Measurements from ENCODE around the gene NALCN.
"Not testable (repeated sequence)": the region's sequence is repeated elsewhere in the genome, so short reads cannot be mapped to it uniquely, and the experiment has no call there.

DNA sequence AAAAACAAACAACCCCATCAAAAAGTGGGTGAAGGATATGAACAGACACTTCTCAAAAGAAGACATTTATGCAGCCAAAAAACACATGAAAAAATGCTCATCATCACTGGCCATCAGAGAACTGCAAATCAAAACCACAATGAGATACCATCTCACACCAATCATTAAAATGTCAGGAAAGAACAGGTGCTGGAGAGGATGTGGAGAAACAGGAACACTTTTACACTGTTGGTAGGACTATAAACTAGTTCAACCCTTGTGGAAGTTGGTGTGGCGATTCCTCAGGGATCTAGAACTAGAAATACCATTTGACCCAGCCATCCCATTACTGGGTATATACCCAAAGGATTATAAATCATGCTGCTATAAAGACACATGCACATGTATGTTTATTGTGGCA is 102.8 kb downstream of the NALCN start:
- TF ChIP-seq, protein P1, sequence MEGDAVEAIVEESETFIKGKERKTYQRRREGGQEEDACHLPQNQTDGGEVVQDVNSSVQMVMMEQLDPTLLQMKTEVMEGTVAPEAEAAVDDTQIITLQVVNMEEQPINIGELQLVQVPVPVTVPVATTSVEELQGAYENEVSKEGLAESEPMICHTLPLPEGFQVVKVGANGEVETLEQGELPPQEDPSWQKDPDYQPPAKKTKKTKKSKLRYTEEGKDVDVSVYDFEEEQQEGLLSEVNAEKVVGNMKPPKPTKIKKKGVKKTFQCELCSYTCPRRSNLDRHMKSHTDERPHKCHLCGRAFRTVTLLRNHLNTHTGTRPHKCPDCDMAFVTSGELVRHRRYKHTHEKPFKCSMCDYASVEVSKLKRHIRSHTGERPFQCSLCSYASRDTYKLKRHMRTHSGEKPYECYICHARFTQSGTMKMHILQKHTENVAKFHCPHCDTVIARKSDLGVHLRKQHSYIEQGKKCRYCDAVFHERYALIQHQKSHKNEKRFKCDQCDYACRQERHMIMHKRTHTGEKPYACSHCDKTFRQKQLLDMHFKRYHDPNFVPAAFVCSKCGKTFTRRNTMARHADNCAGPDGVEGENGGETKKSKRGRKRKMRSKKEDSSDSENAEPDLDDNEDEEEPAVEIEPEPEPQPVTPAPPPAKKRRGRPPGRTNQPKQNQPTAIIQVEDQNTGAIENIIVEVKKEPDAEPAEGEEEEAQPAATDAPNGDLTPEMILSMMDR (IDR thresholded peaks at IDR 0.05) = not testable (repeated sequence)
- TF ChIP-seq EP300 (IDR thresholded peaks at IDR 0.05; ENCODE audit: low read depth); POLR2AphosphoS5 (IDR thresholded peaks at IDR 0.05): not testable (repeated sequence)
